Measurements from ENCODE around the gene ZNF559.

DNA sequence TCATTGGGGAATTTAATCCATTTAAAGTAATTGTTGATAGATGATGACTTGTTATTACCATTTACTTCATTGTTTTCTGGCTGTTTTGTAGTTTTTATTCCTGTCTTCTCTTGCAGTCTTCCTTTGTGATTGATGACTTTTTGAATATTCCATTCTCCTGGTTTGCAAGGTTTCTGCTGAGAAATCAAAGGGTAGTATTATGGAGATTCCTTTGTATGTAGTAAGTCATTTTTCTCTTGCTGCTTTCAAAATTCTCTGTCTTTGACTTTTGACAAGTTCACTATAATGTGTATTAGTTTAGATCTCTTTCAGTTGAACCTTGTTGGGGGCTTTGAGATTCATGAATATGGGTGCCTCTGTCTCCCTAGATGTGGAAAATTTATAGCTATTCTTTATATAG, 6.0 kb downstream of the ZNF559 start:
- TF ChIP-seq CTCF (IDR thresholded peaks at IDR 0.05; ENCODE audit: insufficient read depth, low read length, poor library complexity, severe bottlenecking) (no peak), EZH2phosphoT487 (conservative IDR thresholded peaks at IDR 0.05; ENCODE audit: low read length) (no peak)
